Measurements from ENCODE around the gene COL27A1. TPM values are rescaled to one million over a fixed set of nuclear protein-coding genes. Genes with fewer than 3 reads are reported as not detected.
A peak's percentile ranks its signal among the peaks of the same experiment; 100 is the strongest.

Gene COL27A1
- total RNA-seq, 1 donor from 2014 or later: 6.4 TPM

DNA sequence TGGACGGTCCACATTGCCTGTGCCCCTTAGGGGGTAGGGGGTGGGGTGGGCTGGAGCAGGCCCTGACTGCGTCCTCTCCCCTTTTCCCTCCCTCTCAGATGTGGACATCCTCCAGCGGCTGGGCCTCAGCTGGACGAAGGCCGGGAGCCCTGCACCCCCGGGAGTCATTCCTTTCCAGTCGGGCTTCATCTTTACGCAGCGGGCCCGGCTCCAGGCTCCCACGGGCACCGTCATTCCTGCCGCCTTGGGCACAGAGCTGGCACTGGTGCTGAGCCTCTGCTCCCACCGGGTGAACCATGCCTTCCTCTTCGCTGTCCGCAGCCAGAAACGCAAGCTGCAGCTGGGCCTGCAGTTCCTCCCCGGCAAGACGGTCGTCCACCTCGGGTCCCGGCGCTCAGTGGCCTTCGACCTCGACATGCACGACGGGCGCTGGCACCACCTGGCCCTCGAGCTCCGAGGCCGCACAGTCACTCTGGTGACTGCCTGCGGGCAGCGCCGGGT lies 12.3 kb downstream of the COL27A1 start:
- no peaks in the 10 kb centered on the region for H3K27me3 ChIP-seq (ENCODE audit: low read depth)
- H3K9me3 ChIP-seq (replicated peaks): no peaks in the 10 kb centered on the region
- intact Hi-C loops (cut with micrococcal nuclease): no loop called here
- H3K27ac ChIP-seq (replicated peaks): no peak overlapping the region
- H3K4me1 ChIP-seq: peaks cover 40% of the 10 kb centered on the region
- H3K36me3 ChIP-seq: no peaks in the 10 kb centered on the region
- H3K4me3 ChIP-seq: no peak overlapping the region
- TF ChIP-seq, protein P1, sequence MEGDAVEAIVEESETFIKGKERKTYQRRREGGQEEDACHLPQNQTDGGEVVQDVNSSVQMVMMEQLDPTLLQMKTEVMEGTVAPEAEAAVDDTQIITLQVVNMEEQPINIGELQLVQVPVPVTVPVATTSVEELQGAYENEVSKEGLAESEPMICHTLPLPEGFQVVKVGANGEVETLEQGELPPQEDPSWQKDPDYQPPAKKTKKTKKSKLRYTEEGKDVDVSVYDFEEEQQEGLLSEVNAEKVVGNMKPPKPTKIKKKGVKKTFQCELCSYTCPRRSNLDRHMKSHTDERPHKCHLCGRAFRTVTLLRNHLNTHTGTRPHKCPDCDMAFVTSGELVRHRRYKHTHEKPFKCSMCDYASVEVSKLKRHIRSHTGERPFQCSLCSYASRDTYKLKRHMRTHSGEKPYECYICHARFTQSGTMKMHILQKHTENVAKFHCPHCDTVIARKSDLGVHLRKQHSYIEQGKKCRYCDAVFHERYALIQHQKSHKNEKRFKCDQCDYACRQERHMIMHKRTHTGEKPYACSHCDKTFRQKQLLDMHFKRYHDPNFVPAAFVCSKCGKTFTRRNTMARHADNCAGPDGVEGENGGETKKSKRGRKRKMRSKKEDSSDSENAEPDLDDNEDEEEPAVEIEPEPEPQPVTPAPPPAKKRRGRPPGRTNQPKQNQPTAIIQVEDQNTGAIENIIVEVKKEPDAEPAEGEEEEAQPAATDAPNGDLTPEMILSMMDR (IDR thresholded peaks at IDR 0.05; ENCODE audit: borderline replicate concordance): no peak
- DNase-seq: no peak

GRCh38 chr9:114168281-114169028 lies 13.1 kb downstream of the COL27A1 start:
- DNase-seq: no peak
- Histone ChIP-seq H3K36me3 (no peaks in the 10 kb centered on the region), H3K27me3 (ENCODE audit: low read depth) (no peaks in the 10 kb centered on the region), H3K9me3 (replicated peaks) (no peaks in the 10 kb centered on the region), H3K4me1 (peaks cover 40% of the 10 kb centered on the region), H3K4me3 (no peak overlapping the region), H3K27ac (replicated peaks) (peak overlapping the region; percentile 37)
- TF ChIP-seq, protein P1 (IDR thresholded peaks at IDR 0.05; ENCODE audit: borderline replicate concordance): no peak
- intact Hi-C loops (cut with micrococcal nuclease): no loop called here

DNA sequence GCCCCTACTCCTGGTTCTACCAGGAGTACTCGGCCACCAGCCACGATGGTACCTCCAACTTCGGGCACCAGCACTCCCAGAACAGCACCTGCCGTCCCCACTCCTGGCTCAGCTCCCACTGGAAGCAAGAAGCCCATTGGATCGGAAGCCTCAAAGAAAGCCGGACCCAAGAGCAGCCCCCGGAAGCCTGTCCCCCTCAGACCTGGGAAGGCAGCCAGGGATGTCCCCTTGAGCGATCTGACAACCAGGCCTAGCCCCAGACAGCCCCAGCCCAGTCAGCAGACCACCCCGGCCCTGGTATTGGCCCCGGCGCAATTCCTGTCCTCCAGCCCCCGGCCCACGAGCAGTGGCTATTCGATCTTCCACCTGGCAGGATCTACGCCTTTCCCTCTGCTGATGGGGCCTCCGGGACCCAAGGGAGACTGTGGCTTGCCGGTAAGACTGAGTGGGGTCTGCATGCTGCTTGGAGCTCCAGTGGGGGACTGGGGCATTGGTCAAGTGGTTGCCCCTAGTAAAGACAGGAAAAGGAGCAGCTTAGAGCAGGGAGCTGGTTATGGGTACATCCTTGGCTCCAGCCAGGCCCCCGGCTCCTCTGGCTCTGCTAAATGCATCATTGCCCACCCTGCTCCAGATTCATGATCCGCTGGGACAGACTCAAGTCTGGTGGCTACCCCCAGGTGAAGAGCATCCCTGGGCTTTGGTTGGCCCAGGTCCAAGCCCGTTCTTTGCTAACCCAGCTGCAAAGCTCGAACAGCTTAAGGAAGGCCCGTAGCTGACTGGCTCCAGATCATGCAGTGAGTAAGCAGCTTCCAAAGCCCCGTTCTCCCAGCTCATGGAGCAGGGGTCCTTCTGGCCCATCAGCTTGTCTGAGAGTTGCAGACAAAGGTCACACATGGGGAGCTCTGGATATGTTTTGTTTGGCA lies 14.0 kb downstream of the COL27A1 start:
- intact Hi-C loops (cut with micrococcal nuclease): no loop called here
- peaks cover 38% of the 10 kb centered on the region for H3K4me1 ChIP-seq
- H3K27ac ChIP-seq (replicated peaks): peak overlapping the region; percentile 46
- TF ChIP-seq, protein P1 (IDR thresholded peaks at IDR 0.05; ENCODE audit: borderline replicate concordance): no peak
- H3K4me3 ChIP-seq: no peak overlapping the region
- no peaks in the 10 kb centered on the region for H3K36me3 ChIP-seq
- H3K27me3 ChIP-seq (ENCODE audit: low read depth): no peaks in the 10 kb centered on the region
- no peaks in the 10 kb centered on the region for H3K9me3 ChIP-seq (replicated peaks)
- DNase-seq: no peak

- Histone ChIP-seq H3K4me1 (peaks cover 47% of the 10 kb centered on the region), H3K4me3 (no peak overlapping the region), H3K36me3 (no peaks in the 10 kb centered on the region), H3K27ac (replicated peaks) (peak overlapping the region; percentile 46), H3K27me3 (ENCODE audit: low read depth) (no peaks in the 10 kb centered on the region), H3K9me3 (replicated peaks) (no peaks in the 10 kb centered on the region)
- no peak for DNase-seq
- TF ChIP-seq, protein P1 (IDR thresholded peaks at IDR 0.05; ENCODE audit: borderline replicate concordance): no peak
- intact Hi-C loops (cut with micrococcal nuclease): no loop called here
These were observed 14.8 kb downstream of the COL27A1 start for GRCh38 chr9:114169952-114170770.
